SK-N-SH (cell line): ENCODE results near the gene PTBP2. TPM values are rescaled to one million over a fixed set of nuclear protein-coding genes. Genes with fewer than 3 reads are reported as not detected.

Experiments
- CTCF ChIA-PET: fragments of 300-600, 350-600 bp; formaldehyde crosslinking; extraction: SDS; loops from one replicate; lab custom pipeline; 2021; lab: Yijun Ruan, JAX
- POLR2A ChIA-PET: fragments of 350-600 bp; sonication (Branson Sonifier 250); formaldehyde crosslinking; extraction: SDS; loops from one replicate; lab custom pipeline; 2020; ENCODE audit warnings: antibody characterized with exemption, inconsistent platforms; lab: Yijun Ruan, JAX
- DNase-seq: peaks from one replicate; pipeline ENCODE4 v3.0.0; 2012
- H2AFZ ChIP-seq: fragments of 200-600 bp; sonication (generic); 2 replicates; pipeline ENCODE4 v1.8.1; 2016; ENCODE audit warnings: antibody characterized with exemption, mild to moderate bottlenecking, low read depth
- H3F3A ChIP-seq: fragments of 200-600 bp; sonication (generic); replicated peaks from 2 replicates; pipeline ENCODE3; 2016; ENCODE audit warnings: antibody characterized with exemption, mild to moderate bottlenecking; ENCODE audit not compliant: insufficient read depth
- H3K27ac ChIP-seq, 2 experiments: fragments of 200-500 bp in 1 of 2; fragments of 200-600 bp in 1 of 2; sonication (Bioruptor generic) in 1 of 2; sonication (generic), shearing (Covaris generic) in 1 of 2; 2 replicates each; pipeline versions ENCODE4 v1.5.1 to v1.6.1; 2014 to 2016; ENCODE audit warnings: low read depth in 2 of 2, inconsistent platforms in 1 of 2, low read length in 1 of 2, mild to moderate bottlenecking in 1 of 2, mixed read lengths in 1 of 2
- H3K27me3 ChIP-seq: fragments of 200-600 bp; sonication (generic), shearing (Covaris generic); 2 replicates; pipeline ENCODE4 v1.6.1; 2016; ENCODE audit warnings: mixed run types; ENCODE audit not compliant: insufficient read depth
- H3K36me3 ChIP-seq, 2 experiments: fragments of 200-500 bp in 1 of 2; fragments of 200-600 bp in 1 of 2; sonication (Bioruptor generic) in 1 of 2; sonication (generic) in 1 of 2; replicated peaks in 1 of 2; 2 replicates each; pipeline versions ENCODE3 to v1.5.1; 2014 to 2016; ENCODE audit warnings: low read length in 1 of 2, mild to moderate bottlenecking in 1 of 2; ENCODE audit not compliant: insufficient read depth in 2 of 2, control insufficient read depth in 1 of 2
- H3K4me1 ChIP-seq, 2 experiments: fragments of 200-500 bp in 1 of 2; fragments of 200-600 bp in 1 of 2; sonication (Bioruptor generic) in 1 of 2; sonication (generic), shearing (Covaris generic) in 1 of 2; 2 replicates each; pipeline versions ENCODE4 v1.5.1 to v1.6.1; 2014 to 2016; ENCODE audit warnings: low read depth in 1 of 2, low read length in 1 of 2, mixed run types in 1 of 2; ENCODE audit not compliant: insufficient read depth in 2 of 2, control insufficient read depth in 1 of 2
- H3K4me2 ChIP-seq: fragments of 200-600 bp; sonication (generic), shearing (Covaris generic); 2 replicates; pipeline ENCODE4 v1.6.1; 2017; ENCODE audit warnings: mixed run types
- H3K4me3 ChIP-seq, 2 experiments: fragments of 200-500 bp in 1 of 2; fragments of 200-600 bp in 1 of 2; sonication (Bioruptor generic) in 1 of 2; sonication (generic), shearing (Covaris generic) in 1 of 2; 2 replicates each; pipeline versions ENCODE4 v1.5.1 to v1.8.1; 2014 to 2016; ENCODE audit warnings: low read depth in 2 of 2, inconsistent platforms in 1 of 2, low read length in 1 of 2, mild to moderate bottlenecking in 1 of 2, mixed read lengths in 1 of 2, moderate library complexity in 1 of 2
- H3K79me2 ChIP-seq: fragments of 200-600 bp; sonication (generic); 2 replicates; pipeline ENCODE4 v1.8.1; 2017; ENCODE audit warnings: mild to moderate bottlenecking; ENCODE audit not compliant: insufficient read depth
- H3K9ac ChIP-seq: fragments of 200-600 bp; sonication (generic); 2 replicates; pipeline ENCODE4 v1.6.1; 2017; ENCODE audit warnings: mixed run types
- H3K9me2 ChIP-seq: fragments of 200-600 bp; sonication (generic); 2 replicates; pipeline ENCODE4 v1.6.1; 2017; ENCODE audit warnings: mixed run types
- H3K9me3 ChIP-seq: fragments of 200-600 bp; sonication (generic); 2 replicates; pipeline ENCODE4 v1.6.1; 2017; ENCODE audit warnings: mixed run types, mild to moderate bottlenecking, moderate library complexity
- H4K20me1 ChIP-seq: fragments of 200-600 bp; sonication (generic); 2 replicates; pipeline ENCODE4 v1.6.1; 2017; ENCODE audit warnings: mild to moderate bottlenecking, mixed run types; ENCODE audit not compliant: insufficient read depth
- CHD2 ChIP-seq: fragments of 150-350 bp; IDR thresholded peaks from 2 replicates; pipeline ENCODE4 v1.6.1; 2018; ENCODE audit warnings: low read length; ENCODE audit not compliant: partially characterized antibody
- EP300 ChIP-seq, 2 experiments: IDR thresholded peaks; 2 replicates each; pipeline versions ENCODE4 v1.4.0 to v1.6.1; 2012; ENCODE audit warnings: borderline replicate concordance in 1 of 2, low read depth in 1 of 2, low read length in 1 of 2
- EZH2phosphoT487 ChIP-seq: fragments of 200-600 bp; sonication (generic); IDR thresholded peaks from 2 replicates; pipeline ENCODE4 v1.6.1; 2017; ENCODE audit warnings: low read depth, mixed run types, mild to moderate bottlenecking, antibody characterized with exemption, moderate library complexity, borderline replicate concordance
- FOSL2 ChIP-seq: IDR thresholded peaks from 2 replicates; pipeline ENCODE4 v1.4.0; 2012; ENCODE audit warnings: low read depth, mild to moderate bottlenecking, moderate library complexity, borderline replicate concordance
- FOXJ3 ChIP-seq: sonication (generic); formaldehyde crosslinking; IDR thresholded peaks from 2 replicates; pipeline ENCODE4 v1.5.1; 2020; ENCODE audit warnings: mild to moderate bottlenecking, missing genetic modification reagents
- RAD21 ChIP-seq: IDR thresholded peaks from 2 replicates; pipeline ENCODE4 v1.6.1; 2012; ENCODE audit warnings: mild to moderate bottlenecking, low read length
- RCOR1 ChIP-seq: fragments of 150-350 bp; IDR thresholded peaks from 2 replicates; pipeline ENCODE4 v1.6.1; 2017; ENCODE audit warnings: antibody characterized with exemption, low read length
- RFX5 ChIP-seq: IDR thresholded peaks from 2 replicates; pipeline ENCODE4 v1.6.1; 2012; ENCODE audit warnings: mild to moderate bottlenecking, improper control_type of control experiment, low read length
- RXRA ChIP-seq: IDR thresholded peaks from 2 replicates; pipeline ENCODE4 v1.4.0; 2012; ENCODE audit warnings: low read depth, mild to moderate bottlenecking, borderline replicate concordance
- SIN3A ChIP-seq: IDR thresholded peaks from 2 replicates; pipeline ENCODE4 v1.6.1; 2012; ENCODE audit warnings: low read depth, mild to moderate bottlenecking, low read length, moderate library complexity, borderline replicate concordance
- SMC3 ChIP-seq: IDR thresholded peaks from 2 replicates; pipeline ENCODE4 v1.6.1; 2012; ENCODE audit warnings: low read depth, low read length, improper control_type of control experiment
- TAF1 ChIP-seq: IDR thresholded peaks from 2 replicates; pipeline ENCODE4 v1.6.1; 2012; ENCODE audit warnings: low read depth, mild to moderate bottlenecking, low read length, moderate library complexity, borderline replicate concordance
- WGBS: methylation state at CpG from one replicate; pipeline ENCODE4 v1.1.6; 2017; ENCODE audit warnings: low lambda C conversion rate; 5-methylcytosine and 5-hydroxymethylcytosine counted together
- polyA plus RNA-seq, 3 experiments: library from polyadenylated mRNA; depleted of rRNA; stranded (reverse); fragments of >200 nt; gene quantifications; 2 replicates each; pipeline ENCODE4 v1.2.3, GENCODE V29; 2012
- TF ChIP-seq, protein P1 (sequence below): fragments of 150-350 bp; IDR thresholded peaks from 2 replicates; pipeline ENCODE4 v1.6.1; 2017; ENCODE audit warnings: antibody characterized with exemption, low read length, low read depth, borderline replicate concordance
- TF ChIP-seq, protein P2 (sequence below): IDR thresholded peaks from 2 replicates; pipeline ENCODE4 v1.4.0; 2012; ENCODE audit warnings: low read depth
- TF ChIP-seq, protein P3 (sequence below): IDR thresholded peaks from 2 replicates; pipeline ENCODE4 v1.6.1; 2012; ENCODE audit warnings: mild to moderate bottlenecking, low read depth, low read length, moderate library complexity

The PTBP2 gene
- polyA plus RNA-seq, 1 of the 3 experiments (the other 2 are of a cell fraction), result 7.3 TPM

DNA sequence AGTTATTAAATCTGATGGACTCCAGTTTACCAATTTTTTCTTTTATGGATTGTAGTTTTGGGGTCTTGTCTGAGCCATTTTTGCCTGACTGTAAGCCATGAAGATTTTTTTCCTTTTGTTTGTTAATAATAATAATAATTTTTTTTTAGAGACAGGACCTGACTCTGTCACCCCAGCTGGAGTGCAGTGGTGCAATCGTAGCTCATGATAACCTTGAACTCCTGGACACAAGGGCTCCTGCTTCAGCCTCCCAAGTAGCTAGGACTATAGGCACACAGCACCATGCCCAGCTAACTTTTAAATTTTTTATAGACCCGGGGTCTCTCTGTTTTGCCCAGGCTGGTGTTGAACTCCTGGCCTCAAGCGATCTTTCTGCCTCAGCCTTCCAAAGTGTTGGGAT is 6.3 kb downstream of the PTBP2 start:
- DNase-seq, result no peak
- H3K9me3 ChIP-seq, result no peaks in the 10 kb centered on the region
- no peaks in the 10 kb centered on the region for H3K9me2 ChIP-seq
- no peak overlapping the region for H3K9ac ChIP-seq
- no peak overlapping the region for H3K27ac ChIP-seq
- no peaks in the 10 kb centered on the region for H3K27me3 ChIP-seq
- POLR2A ChIA-PET, result no interaction called here
- peaks cover 5 to 9% of the 10 kb centered on the region in 2 experiments; a peak in 2 of 4 replicates for H3K4me1 ChIP-seq
- CTCF ChIA-PET, result no interaction called here
- 93% methylated on average over 3 of the region's 3 CpGs for WGBS
- H4K20me1 ChIP-seq, result peaks cover 64% of the 10 kb centered on the region
- TF ChIP-seq, protein P1, sequence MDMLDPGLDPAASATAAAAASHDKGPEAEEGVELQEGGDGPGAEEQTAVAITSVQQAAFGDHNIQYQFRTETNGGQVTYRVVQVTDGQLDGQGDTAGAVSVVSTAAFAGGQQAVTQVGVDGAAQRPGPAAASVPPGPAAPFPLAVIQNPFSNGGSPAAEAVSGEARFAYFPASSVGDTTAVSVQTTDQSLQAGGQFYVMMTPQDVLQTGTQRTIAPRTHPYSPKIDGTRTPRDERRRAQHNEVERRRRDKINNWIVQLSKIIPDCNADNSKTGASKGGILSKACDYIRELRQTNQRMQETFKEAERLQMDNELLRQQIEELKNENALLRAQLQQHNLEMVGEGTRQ, result no peak
- no peak for TF ChIP-seq TAF1
- TF ChIP-seq, all 33 proteins: peak for 0
- no peak overlapping the region for H3K4me3 ChIP-seq
- H3K79me2 ChIP-seq, result peaks cover 100% of the 10 kb centered on the region
- H3K36me3 ChIP-seq, result peaks cover 19 to 71% of the 10 kb centered on the region in 2 experiments
- peaks cover 19% of the 10 kb centered on the region for H3F3A ChIP-seq
- no peak overlapping the region for H2AFZ ChIP-seq
- no peak overlapping the region for H3K4me2 ChIP-seq

DNA sequence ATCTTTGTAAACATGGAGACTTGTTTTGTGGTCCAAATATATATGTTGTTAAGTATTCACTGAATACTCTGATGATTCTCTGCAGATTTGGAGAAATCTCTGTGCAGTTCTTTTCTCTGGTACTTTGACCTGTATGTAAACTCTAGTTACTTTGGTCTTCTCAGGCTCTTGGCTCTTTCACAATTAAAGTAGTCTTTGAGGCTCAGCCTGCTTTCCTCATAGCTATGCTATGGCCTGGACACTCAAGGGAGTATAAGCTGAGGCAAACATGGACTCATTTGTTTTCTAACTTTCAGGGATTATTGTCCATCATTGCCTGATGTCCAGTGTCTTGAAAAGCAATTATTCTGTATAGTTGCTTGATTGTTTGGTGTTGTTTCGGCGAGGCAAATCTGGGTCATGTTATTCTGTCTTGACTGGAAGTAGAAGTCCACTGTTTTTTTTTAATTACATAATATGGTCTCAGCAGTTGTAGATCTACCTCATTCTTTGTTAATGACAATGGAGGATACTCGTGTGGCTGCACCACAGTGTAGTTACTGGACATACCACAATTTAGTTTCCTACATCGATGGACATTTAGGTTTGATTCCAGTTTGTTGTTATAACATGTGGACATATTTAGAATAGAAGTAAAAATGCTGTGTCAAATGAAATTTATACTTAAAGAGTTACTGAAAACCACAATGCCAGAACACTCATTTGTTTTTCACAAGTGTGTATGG is 9.2 kb downstream of the PTBP2 start:
- Histone ChIP-seq H3K9me3 (no peaks in the 10 kb centered on the region; the same call in 1 of the 2 replicates), H3K9me2 (no peaks in the 10 kb centered on the region), H3K4me3 (no peak overlapping the region), H3K4me2 (no peak overlapping the region), H3K27ac (no peak overlapping the region), H4K20me1 (peaks cover 63% of the 10 kb centered on the region), H3K79me2 (peaks cover 100% of the 10 kb centered on the region), H3F3A (peaks cover 19% of the 10 kb centered on the region), H3K9ac (no peak overlapping the region), H3K4me1 (no peaks in the 10 kb centered on the region; a peak in 1 of 4 replicates), H3K36me3 (peaks cover 23 to 88% of the 10 kb centered on the region in 2 experiments), H2AFZ (no peak overlapping the region), H3K27me3 (no peaks in the 10 kb centered on the region)
- ChIA-PET POLR2A (no interaction called here), CTCF (interaction anchor here (1.0 kb wide), 1 partner anchor 17 kb away, joined by 3 read pairs; no protein-coding TSS in a partner anchor)
- 100% methylated on average over 4 of the region's 4 CpGs for WGBS
- no peak for DNase-seq
- TF ChIP-seq CHD2 (no peak), RCOR1 (no peak), EP300 (IDR thresholded peaks at IDR 0.05; ENCODE audit: borderline replicate concordance in 1 of 2, low read depth in 1 of 2, low read length in 1 of 2) (no peak)

DNA sequence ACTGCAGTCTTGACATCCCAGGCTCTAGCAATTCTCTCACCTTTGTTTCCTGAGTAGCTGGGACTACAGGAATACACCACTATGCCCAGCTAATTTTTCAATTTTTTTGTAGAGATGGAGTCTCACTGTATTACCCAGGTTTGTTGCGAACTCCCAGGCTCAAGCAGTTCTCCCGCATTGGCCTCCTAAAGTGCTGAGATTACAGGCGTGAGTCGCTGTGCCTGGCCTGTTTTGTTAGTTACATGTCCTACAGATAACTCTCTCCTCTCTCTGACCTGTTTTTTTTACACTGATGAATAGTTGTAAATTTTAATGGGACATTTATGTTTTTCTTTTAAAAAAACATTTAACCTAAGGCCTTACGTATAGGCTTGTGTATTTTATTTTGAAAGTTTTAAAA is 19.8 kb downstream of the PTBP2 start:
- DNase-seq, result no peak
- TF ChIP-seq SIN3A (no peak), FOSL2 (no peak), RAD21 (no peak), EZH2phosphoT487 (no peak), EP300 (IDR thresholded peaks at IDR 0.05; ENCODE audit: borderline replicate concordance in 1 of 2, low read depth in 1 of 2, low read length in 1 of 2) (no peak), RXRA (no peak), RFX5 (no peak), FOXJ3 (CRISPR knock-in tag) (no peak), SMC3 (no peak)
- TF ChIP-seq, protein P2, sequence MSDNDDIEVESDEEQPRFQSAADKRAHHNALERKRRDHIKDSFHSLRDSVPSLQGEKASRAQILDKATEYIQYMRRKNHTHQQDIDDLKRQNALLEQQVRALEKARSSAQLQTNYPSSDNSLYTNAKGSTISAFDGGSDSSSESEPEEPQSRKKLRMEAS, result no peak
- TF ChIP-seq, protein P3, sequence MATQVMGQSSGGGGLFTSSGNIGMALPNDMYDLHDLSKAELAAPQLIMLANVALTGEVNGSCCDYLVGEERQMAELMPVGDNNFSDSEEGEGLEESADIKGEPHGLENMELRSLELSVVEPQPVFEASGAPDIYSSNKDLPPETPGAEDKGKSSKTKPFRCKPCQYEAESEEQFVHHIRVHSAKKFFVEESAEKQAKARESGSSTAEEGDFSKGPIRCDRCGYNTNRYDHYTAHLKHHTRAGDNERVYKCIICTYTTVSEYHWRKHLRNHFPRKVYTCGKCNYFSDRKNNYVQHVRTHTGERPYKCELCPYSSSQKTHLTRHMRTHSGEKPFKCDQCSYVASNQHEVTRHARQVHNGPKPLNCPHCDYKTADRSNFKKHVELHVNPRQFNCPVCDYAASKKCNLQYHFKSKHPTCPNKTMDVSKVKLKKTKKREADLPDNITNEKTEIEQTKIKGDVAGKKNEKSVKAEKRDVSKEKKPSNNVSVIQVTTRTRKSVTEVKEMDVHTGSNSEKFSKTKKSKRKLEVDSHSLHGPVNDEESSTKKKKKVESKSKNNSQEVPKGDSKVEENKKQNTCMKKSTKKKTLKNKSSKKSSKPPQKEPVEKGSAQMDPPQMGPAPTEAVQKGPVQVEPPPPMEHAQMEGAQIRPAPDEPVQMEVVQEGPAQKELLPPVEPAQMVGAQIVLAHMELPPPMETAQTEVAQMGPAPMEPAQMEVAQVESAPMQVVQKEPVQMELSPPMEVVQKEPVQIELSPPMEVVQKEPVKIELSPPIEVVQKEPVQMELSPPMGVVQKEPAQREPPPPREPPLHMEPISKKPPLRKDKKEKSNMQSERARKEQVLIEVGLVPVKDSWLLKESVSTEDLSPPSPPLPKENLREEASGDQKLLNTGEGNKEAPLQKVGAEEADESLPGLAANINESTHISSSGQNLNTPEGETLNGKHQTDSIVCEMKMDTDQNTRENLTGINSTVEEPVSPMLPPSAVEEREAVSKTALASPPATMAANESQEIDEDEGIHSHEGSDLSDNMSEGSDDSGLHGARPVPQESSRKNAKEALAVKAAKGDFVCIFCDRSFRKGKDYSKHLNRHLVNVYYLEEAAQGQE, result no peak
- Histone ChIP-seq H3K27ac (no peak overlapping the region), H3K9ac (no peak overlapping the region), H3K36me3 (peaks cover 5 to 58% of the 10 kb centered on the region in 2 experiments), H3K79me2 (peaks cover 100% of the 10 kb centered on the region), H3K9me3 (no peaks in the 10 kb centered on the region), H3K4me2 (no peak overlapping the region), H3K9me2 (no peaks in the 10 kb centered on the region), H2AFZ (no peak overlapping the region), H3K4me1 (no peaks in the 10 kb centered on the region; a peak in 1 of 4 replicates), H4K20me1 (peaks cover 49% of the 10 kb centered on the region), H3F3A (peaks cover 4% of the 10 kb centered on the region), H3K4me3 (no peak overlapping the region), H3K27me3 (no peaks in the 10 kb centered on the region)
- POLR2A ChIA-PET, result no interaction called here
- CTCF ChIA-PET, result interaction anchor here (1.2 to 1.7 kb wide), 2 partner anchors 9 to 19 kb away, joined by 5 to 7 read pairs; no protein-coding TSS in a partner anchor
- WGBS, result 90% methylated on average over 5 of the region's 5 CpGs
